WTC11 (cell line): ENCODE data around the gene KLHDC1. TPM values are rescaled to one million over a fixed set of nuclear protein-coding genes. Genes with fewer than 3 reads are reported as not detected.

Experiments
- ATAC-seq: fragments of 200-7000 bp; cut with Tn5 transposase; 2 replicates; pipeline ENCODE4 v1.10.0; 2021; ENCODE audit warnings: mild to moderate bottlenecking, moderate library complexity
- CTCF ChIA-PET: fragments of 300-600 bp; sonication (Branson Sonifier 250); formaldehyde crosslinking; loops from one replicate; lab custom pipeline; 2021; ENCODE audit warnings: antibody characterized with exemption; lab: Charles Lee
- POLR2A ChIA-PET: fragments of 350-600 bp; sonication (Branson Sonifier 250); formaldehyde crosslinking; loops from one replicate; lab custom pipeline; 2021; ENCODE audit warnings: antibody characterized with exemption; lab: Charles Lee
- DNase-seq: peaks from one replicate; pipeline ENCODE4 v3.0.0; 2021; ENCODE audit warnings: low spot score
- H3K27ac Mint-ChIP-seq: 2 replicates; pipeline ENCODE4 v1.8.0; 2021; ENCODE audit warnings: mixed read lengths
- H3K27me3 Mint-ChIP-seq: 2 replicates; pipeline ENCODE4 v1.8.0; 2021; ENCODE audit warnings: low read depth, mild to moderate bottlenecking, moderate library complexity, mixed read lengths
- H3K36me3 Mint-ChIP-seq: 2 replicates; pipeline ENCODE4 v1.8.0; 2021; ENCODE audit warnings: mixed read lengths
- H3K4me1 Mint-ChIP-seq: 2 replicates; pipeline ENCODE4 v1.8.0; 2022; ENCODE audit warnings: mixed read lengths
- H3K4me3 Mint-ChIP-seq: 2 replicates; pipeline ENCODE4 v1.8.0; 2021; ENCODE audit warnings: mild to moderate bottlenecking, moderate library complexity, mixed read lengths
- H3K9me3 Mint-ChIP-seq: 2 replicates; pipeline ENCODE4 v1.8.0; 2021; ENCODE audit warnings: mixed read lengths
- AR ChIP-seq: fragments of 250-450 bp; sonication (Bioruptor Pico); IDR thresholded peaks from 2 replicates; pipeline ENCODE4 v1.9.0; 2021; ENCODE audit warnings: mild to moderate bottlenecking
- ATF3 ChIP-seq: sonication (generic); formaldehyde crosslinking; conservative IDR thresholded peaks from 2 replicates; pipeline ENCODE4 v1.8.1; 2022; ENCODE audit warnings: mild to moderate bottlenecking, missing genetic modification reagents
- E2F1 ChIP-seq: sonication (generic); formaldehyde crosslinking; IDR thresholded peaks from 2 replicates; pipeline ENCODE4 v1.8.0; 2022; ENCODE audit warnings: mild to moderate bottlenecking, missing genetic modification reagents
- ERG ChIP-seq: fragments of 250-450 bp; sonication (Bioruptor Pico); IDR thresholded peaks from 2 replicates; pipeline ENCODE4 v1.8.0; 2021; ENCODE audit warnings: mild to moderate bottlenecking
- FOXK1 ChIP-seq: sonication (generic); formaldehyde crosslinking; IDR thresholded peaks from 2 replicates; pipeline ENCODE4 v1.8.0; 2022; ENCODE audit warnings: mild to moderate bottlenecking, moderate library complexity, missing genetic modification reagents
- GTF2I ChIP-seq: fragments of 250-450 bp; sonication (Bioruptor Pico); conservative IDR thresholded peaks from 2 replicates; pipeline ENCODE4 v1.4.0; 2021; ENCODE audit warnings: mild to moderate bottlenecking
- IRF1 ChIP-seq: sonication (generic); formaldehyde crosslinking; IDR thresholded peaks from 2 replicates; pipeline ENCODE4 v1.8.0; 2023; ENCODE audit warnings: missing genetic modification reagents
- IRF2 ChIP-seq: sonication (generic); formaldehyde crosslinking; IDR thresholded peaks from 2 replicates; pipeline ENCODE4 v1.8.0; 2022; ENCODE audit warnings: low read depth, missing genetic modification reagents, borderline replicate concordance
- NFYB ChIP-seq: sonication (generic); formaldehyde crosslinking; conservative IDR thresholded peaks from 2 replicates; pipeline ENCODE4 v1.8.0; 2022; ENCODE audit warnings: low read depth, missing genetic modification reagents
- PRDM15 ChIP-seq: sonication (generic); formaldehyde crosslinking; IDR thresholded peaks from 2 replicates; pipeline ENCODE4 v1.8.0; 2022; ENCODE audit warnings: missing genetic modification reagents
- PRRX2 ChIP-seq: fragments of 250-450 bp; sonication (Bioruptor Pico); IDR thresholded peaks from 2 replicates; pipeline ENCODE4 v1.8.0; 2021; ENCODE audit warnings: mild to moderate bottlenecking
- RORB ChIP-seq: fragments of 250-450 bp; sonication (Bioruptor Pico); IDR thresholded peaks from 2 replicates; pipeline ENCODE4 v1.9.0; 2021; ENCODE audit warnings: mild to moderate bottlenecking
- USF2 ChIP-seq: sonication (generic); formaldehyde crosslinking; IDR thresholded peaks from 2 replicates; pipeline ENCODE4 v1.8.1; 2023; ENCODE audit warnings: mild to moderate bottlenecking, missing genetic modification reagents, moderate library complexity
- ZBTB43 ChIP-seq: sonication (generic); formaldehyde crosslinking; IDR thresholded peaks from 2 replicates; pipeline ENCODE4 v1.8.1; 2023; ENCODE audit warnings: mild to moderate bottlenecking, missing genetic modification reagents
- ZNF219 ChIP-seq: sonication (generic); formaldehyde crosslinking; IDR thresholded peaks from 2 replicates; pipeline ENCODE4 v1.8.0; 2023; ENCODE audit warnings: missing genetic modification reagents, mild to moderate bottlenecking, borderline replicate concordance
- ZNF232 ChIP-seq: sonication (generic); formaldehyde crosslinking; IDR thresholded peaks from 2 replicates; pipeline ENCODE4 v1.8.0; 2022; ENCODE audit warnings: mild to moderate bottlenecking, missing genetic modification reagents
- ZNF423 ChIP-seq: fragments of 250-450 bp; sonication (Bioruptor Pico); IDR thresholded peaks from 2 replicates; pipeline ENCODE4 v2.1.2; 2022; ENCODE audit warnings: mild to moderate bottlenecking, moderate library complexity
- ZSCAN18 ChIP-seq: fragments of 250-450 bp; sonication (Bioruptor Pico); IDR thresholded peaks from 2 replicates; pipeline ENCODE4 v2.1.2; 2022; ENCODE audit warnings: mild to moderate bottlenecking, moderate library complexity
- total RNA-seq: library from RNA; stranded (reverse); gene quantifications from 3 replicates; pipeline ENCODE4 v1.2.3, GENCODE V29; 2021

The KLHDC1 gene
- total RNA-seq, 1 experiment from 2014 or later = not detected

- no peak for TF ChIP-seq AR
- no peak for TF ChIP-seq USF2 (CRISPR knock-in tag)
- TF ChIP-seq RORB (CRISPR knock-in tag) = no peak
- TF ChIP-seq GTF2I (CRISPR knock-in tag) = no peak
- TF ChIP-seq, all 79 proteins: peak for 0
Measured at GRCh38 chr14:49792618-49793017, 99.7 kb downstream of the KLHDC1 start (continued).

- POLR2A ChIA-PET = no interaction called here
- ATAC-seq = no peak
Measured at GRCh38 chr14:49796025-49796424, 103.1 kb downstream of the KLHDC1 start.

More at GRCh38 chr14:49796025-49796424, 103.1 kb downstream of the KLHDC1 start:
- TF ChIP-seq NFYB (CRISPR knock-in tag) = no peak
- no peak for TF ChIP-seq E2F1 (CRISPR knock-in tag)
- no peak for TF ChIP-seq ZSCAN18
- no peak for TF ChIP-seq IRF2 (CRISPR knock-in tag)
- TF ChIP-seq ERG = no peak
- TF ChIP-seq IRF1 (CRISPR knock-in tag) = no peak
- no peak for TF ChIP-seq PRDM15
- TF ChIP-seq ZNF232 (CRISPR knock-in tag) = no peak
- TF ChIP-seq ZNF423 (CRISPR knock-in tag) = no peak
- no peak for TF ChIP-seq ATF3 (CRISPR knock-in tag)
- no peak for TF ChIP-seq FOXK1 (CRISPR knock-in tag)
- TF ChIP-seq ZNF219 (CRISPR knock-in tag) = no peak
- no peak for TF ChIP-seq ZBTB43 (CRISPR knock-in tag)
- TF ChIP-seq PRRX2 (CRISPR knock-in tag) = no peak
- TF ChIP-seq, all 79 proteins: peak for 0
- DNase-seq = no peak
- H3K4me1 Mint-ChIP-seq = no peaks in the 10 kb centered on the region
- H3K27ac Mint-ChIP-seq = no peak overlapping the region
- no peak overlapping the region for H3K4me3 Mint-ChIP-seq
- CTCF ChIA-PET = no interaction called here
- no peaks in the 10 kb centered on the region for H3K27me3 Mint-ChIP-seq
- no peaks in the 10 kb centered on the region for H3K9me3 Mint-ChIP-seq
- H3K36me3 Mint-ChIP-seq = peaks cover 74% of the 10 kb centered on the region
